LNCAP (cell line): ENCODE measurements around the gene RTBDN.

Experiments
- TF ChIP-seq, protein P1 (sequence below): fragments of 450-650 bp; IDR thresholded peaks from 2 replicates; pipeline ENCODE4 v1.5.1; 2017; ENCODE audit warnings: mild to moderate bottlenecking

Gene RTBDN

DNA sequence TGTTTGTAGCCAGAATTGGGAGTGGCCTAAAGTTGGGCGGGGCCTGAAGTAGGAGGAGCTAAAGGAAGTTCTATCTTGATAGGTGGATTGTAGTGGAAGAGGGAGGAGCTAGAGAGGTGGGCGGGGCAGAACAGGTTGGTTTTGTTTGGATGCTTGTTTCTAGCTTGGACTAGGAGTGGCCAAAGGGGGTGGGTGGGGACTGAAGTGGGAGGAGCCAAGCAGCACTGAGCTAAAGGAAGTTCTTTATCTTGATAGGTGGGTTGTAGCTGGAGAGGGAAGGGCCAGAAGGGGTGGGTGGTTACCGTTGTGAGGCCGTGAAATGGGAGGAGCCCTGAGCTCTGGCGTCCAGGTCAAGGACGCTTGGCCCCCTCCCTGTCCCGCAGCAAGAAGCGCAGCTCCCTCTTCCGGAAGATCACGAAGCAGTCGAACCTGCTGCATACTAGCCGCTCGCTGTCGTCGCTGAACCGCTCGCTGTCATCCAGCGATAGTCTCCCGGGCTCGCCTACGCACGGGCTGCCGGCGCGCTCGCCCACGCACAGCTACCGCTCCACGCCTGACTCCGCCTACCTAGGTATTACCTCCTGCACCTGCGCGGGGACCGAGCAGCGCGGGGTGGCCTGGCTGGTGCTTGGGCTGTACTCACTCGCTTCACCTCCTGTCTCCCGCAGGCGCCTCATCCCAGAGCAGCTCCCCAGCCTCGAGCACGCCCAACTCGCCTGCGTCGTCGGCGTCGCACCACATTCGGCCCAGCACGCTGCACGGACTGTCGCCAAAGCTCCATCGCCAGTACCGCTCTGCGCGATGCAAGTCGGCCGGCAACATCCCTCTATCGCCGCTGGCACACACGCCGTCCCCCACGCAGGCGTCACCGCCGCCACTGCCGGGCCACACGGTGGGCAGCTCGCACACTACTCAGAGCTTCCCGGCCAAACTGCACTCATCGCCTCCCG lies 38.8 kb upstream of the RTBDN start:
- TF ChIP-seq, protein P1, sequence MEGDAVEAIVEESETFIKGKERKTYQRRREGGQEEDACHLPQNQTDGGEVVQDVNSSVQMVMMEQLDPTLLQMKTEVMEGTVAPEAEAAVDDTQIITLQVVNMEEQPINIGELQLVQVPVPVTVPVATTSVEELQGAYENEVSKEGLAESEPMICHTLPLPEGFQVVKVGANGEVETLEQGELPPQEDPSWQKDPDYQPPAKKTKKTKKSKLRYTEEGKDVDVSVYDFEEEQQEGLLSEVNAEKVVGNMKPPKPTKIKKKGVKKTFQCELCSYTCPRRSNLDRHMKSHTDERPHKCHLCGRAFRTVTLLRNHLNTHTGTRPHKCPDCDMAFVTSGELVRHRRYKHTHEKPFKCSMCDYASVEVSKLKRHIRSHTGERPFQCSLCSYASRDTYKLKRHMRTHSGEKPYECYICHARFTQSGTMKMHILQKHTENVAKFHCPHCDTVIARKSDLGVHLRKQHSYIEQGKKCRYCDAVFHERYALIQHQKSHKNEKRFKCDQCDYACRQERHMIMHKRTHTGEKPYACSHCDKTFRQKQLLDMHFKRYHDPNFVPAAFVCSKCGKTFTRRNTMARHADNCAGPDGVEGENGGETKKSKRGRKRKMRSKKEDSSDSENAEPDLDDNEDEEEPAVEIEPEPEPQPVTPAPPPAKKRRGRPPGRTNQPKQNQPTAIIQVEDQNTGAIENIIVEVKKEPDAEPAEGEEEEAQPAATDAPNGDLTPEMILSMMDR, result no peak

DNA sequence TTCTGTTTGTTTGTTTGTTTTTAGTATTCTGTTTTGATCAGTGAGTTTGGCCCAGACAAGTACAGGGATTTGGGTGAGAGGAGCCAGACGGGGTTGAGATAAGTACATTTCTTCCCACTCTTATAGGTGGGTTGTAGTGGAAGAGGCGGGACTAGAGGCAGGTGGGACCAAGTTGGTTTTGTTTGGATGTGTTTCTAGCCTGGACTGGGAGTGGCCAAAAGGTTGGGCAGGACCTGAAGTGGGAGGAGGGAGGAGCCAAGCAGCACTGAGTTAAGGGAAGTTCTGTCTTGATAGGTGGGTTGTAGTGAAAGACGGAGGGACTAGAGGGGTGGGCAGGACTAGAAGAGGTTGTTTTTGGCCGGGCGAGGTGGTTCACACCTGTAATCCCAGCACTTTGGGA lies 37.9 kb upstream of the RTBDN start:
- TF ChIP-seq, protein P1, result no peak

DNA sequence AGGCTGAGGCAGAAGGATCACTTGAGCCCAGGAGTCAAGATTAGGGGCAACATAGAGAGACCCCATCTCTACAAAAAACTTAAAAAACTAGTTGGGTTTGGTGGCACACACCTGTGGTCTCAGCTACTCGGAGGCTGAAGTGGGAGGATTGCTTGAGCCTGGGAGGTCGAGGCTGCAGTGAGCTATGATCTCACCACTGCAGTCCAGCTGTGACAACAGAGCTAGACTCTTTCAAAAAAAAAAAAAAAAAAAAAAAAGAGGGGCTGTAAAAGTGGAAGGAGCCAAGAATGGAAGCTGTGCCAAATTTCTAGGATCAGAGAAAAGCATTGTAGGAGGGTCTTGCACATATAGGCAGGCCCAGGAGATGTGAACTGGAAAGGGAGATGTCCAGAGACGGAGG lies 37.3 kb upstream of the RTBDN start:
- TF ChIP-seq, protein P1, result no peak

DNA sequence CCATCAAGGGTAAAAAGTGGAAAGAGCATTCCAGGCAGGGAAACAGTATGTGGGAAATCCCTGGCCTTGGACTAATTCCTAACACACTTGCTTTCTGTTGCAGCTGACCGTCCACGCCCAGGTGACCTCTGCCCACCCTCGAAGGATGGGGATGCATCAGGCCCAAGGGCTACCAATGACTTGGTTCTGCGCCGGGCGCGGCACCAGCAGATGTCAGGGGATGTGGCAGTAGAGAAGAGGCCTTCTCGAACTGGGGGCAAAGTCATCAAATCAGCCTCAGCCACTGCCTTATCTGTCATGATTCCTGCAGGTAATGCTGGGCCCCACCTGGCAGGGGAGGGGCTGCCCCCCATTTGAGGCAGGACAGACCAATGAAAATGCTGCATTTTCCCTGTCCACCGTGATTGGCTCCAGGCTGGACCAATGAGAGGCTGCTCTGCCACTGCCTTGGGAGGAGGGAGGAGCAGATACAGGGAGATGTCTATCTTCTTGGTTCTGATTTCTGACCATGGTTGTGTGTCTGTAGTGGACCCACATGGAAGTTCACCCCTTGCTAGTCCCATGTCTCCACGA lies 34.2 kb upstream of the RTBDN start:
- TF ChIP-seq, protein P1, result no peak

DNA sequence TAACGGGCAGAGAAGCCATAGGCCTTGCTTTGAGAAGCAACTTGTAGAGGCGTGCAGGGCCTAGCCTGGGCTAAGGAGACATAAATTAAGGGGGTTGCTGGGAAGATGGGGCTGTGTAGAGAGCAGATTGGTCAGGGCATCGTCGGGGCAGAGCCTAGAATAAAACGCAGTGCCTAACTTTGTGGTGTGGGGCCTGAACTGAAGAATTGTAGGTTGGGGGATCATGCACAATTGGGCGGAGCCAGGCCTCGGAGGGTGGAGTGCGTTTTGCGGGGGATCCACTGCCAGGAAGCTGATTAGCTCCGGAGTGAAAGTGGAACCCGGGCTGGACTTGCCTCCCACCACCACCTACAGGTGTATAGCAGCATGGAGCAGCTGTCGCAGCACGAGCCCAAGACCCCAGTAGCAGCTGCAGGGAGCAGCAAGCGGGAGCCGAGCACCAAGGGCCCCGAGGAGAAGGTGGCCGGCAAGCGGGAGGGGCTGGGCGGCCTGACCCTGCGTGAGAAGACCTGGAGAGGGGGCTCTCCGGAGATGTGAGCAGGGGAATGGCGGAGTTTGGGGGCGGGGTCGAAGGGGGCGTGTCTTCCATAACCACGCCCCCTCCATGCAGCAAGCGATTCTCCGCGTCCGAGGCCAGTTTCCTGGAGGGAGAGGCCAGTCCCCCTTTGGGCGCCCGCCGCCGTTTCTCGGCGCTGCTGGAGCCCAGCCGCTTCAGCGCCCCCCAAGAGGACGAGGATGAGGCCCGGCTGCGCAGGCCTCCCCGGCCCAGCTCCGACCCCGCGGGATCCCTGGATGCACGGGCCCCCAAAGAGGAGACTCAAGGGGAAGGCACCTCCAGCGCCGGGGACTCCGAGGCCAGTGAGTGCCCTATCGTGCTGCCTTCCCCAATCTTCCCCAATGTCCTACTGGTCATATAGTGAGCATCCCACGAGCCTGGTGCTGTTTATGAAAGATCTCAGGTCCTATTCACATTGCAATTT lies 33.0 kb upstream of the RTBDN start:
- TF ChIP-seq, protein P1, result no peak

DNA sequence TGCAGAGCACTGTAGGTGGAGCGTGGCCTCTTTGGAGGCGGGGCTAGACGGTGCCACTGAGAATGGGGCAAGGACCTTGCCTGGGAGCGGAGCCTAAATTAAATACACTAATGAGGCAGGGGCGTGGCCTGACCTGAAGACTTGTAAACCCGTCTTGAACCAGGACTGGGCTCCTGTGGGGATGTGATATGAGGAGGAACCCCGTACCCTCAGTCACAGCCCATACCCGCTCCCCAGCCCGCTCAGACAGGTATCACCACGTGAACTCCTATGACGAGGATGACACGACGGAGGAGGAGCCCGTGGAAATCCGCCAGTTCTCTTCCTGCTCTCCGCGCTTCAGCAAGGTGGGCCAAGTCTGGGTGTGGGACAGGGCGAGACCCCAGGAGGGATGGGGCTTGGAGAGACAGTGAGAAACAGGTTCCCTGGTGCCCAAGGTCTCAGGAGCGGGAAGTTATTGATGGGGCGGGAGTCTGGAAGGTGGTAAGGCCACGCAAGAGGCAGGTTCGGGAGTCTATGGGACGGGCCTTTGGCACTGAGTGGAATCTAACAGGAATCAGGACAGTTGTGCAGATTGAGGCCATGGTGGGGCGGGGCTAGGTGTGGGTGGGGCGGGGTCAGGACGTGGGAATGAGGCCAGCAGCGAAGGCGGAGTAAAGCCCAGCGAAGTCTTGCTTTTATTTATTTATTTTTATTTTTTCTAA lies 32.2 kb upstream of the RTBDN start:
- TF ChIP-seq, protein P1, result no peak
